Left lung (tissue), 10 donors: ENCODE results near the gene CYP39A1. TPM values are rescaled to one million over a fixed set of nuclear protein-coding genes. Genes with fewer than 3 reads are reported as not detected.

Experiments used
- ATAC-seq: fragments of 200-7000 bp; cut with Tn5 transposase; one replicate; pipeline ENCODE4 v1.9.1; 2020; ENCODE audit warnings: moderate library complexity
- DNase-seq, 4 donors: peaks; one replicate each; pipeline ENCODE4 v3.0.0-alpha.2; 2013 to 2020
- H3K27ac ChIP-seq, 2 donors: fragments of 200-600 bp; sonication (generic) in 1 of 2; one replicate each; pipeline versions ENCODE4 v1.5.0 to v1.8.0; 2020 to 2021
- H3K27me3 ChIP-seq, 2 donors: fragments of 200-600 bp; sonication (generic) in 1 of 2; one replicate each; pipeline versions ENCODE4 v1.5.0 to v1.8.0; 2020 to 2021
- H3K36me3 ChIP-seq, 2 donors: fragments of 200-600 bp; sonication (generic) in 1 of 2; one replicate each; pipeline versions ENCODE4 v1.5.0 to v1.8.0; 2020 to 2021
- H3K4me1 ChIP-seq, 2 donors: fragments of 200-600 bp; one replicate each; pipeline ENCODE4 v1.8.0; 2021
- H3K4me3 ChIP-seq, 2 donors: fragments of 200-600 bp; sonication (generic) in 1 of 2; one replicate each; pipeline versions ENCODE4 v1.5.0 to v1.8.0; 2020 to 2021; ENCODE audit warnings: mild to moderate bottlenecking in 1 of 2
- H3K9me3 ChIP-seq, 2 donors: fragments of 200-600 bp; sonication (generic) in 1 of 2; one replicate each; pipeline versions ENCODE4 v1.5.0 to v1.8.0; 2020 to 2021
- CTCF ChIP-seq, 2 donors: fragments of 200-600 bp; sonication (generic) in 1 of 2; IDR thresholded peaks; one replicate each; pipeline versions ENCODE4 v1.5.0 to v1.8.0; 2021; ENCODE audit warnings: antibody characterized with exemption in 2 of 2
- intact Hi-C, 2 donors: fragments of 100-400 bp; cut with DNase I; formaldehyde crosslinking; loops; one replicate each; pipeline versions ENCODE4 v1.11.2 to v1.14.2; 2022
- polyA plus RNA-seq, 6 donors: library from polyadenylated mRNA; unstranded; fragments of 120-200 nt; gene quantifications; one replicate each; pipeline ENCODE4 v1.2.1, GENCODE V29; 2013; ENCODE audit not compliant: insufficient read length in 6 of 6
- total RNA-seq, 2 donors: library from RNA; stranded (reverse); fragmentation: NEBNext Ultra II Directional; extraction: Animal tissue kit (Norgen Biotek cat#: 25700); gene quantifications; one replicate each; pipeline ENCODE4 v1.2.1, GENCODE V29; 2021
- donor health status: DM: no; HTN: yes; CAD: no.
- donor health status: DM: no; HTN: no; CAD: no.

The CYP39A1 gene
- total and polyA plus RNA-seq, 8 donors = 4.5 to 11.9 (median 9.8) TPM

- DNase-seq = no peak
- H3K4me3 ChIP-seq = no peak overlapping the region
- no peaks in the 10 kb centered on the region for H3K27me3 ChIP-seq
- no peak for ATAC-seq
- H3K4me1 ChIP-seq = no peaks in the 10 kb centered on the region
- intact Hi-C loops = no loop called here
- no peak for TF ChIP-seq CTCF (IDR thresholded peaks at IDR 0.05)
- no peak overlapping the region for H3K27ac ChIP-seq
- H3K9me3 ChIP-seq = no peaks in the 10 kb centered on the region
- H3K36me3 ChIP-seq = no peaks in the 10 kb centered on the region
Observed at GRCh38 chr6:46573140-46573539, 79.5 kb downstream of the CYP39A1 start.

- H3K36me3 ChIP-seq = no peaks in the 10 kb centered on the region
- DNase-seq (no peak), ATAC-seq (no peak)
- H3K27ac ChIP-seq = no peak overlapping the region
- H3K4me1 ChIP-seq = no peaks in the 10 kb centered on the region
- intact Hi-C loops = no loop called here
- H3K9me3 ChIP-seq = no peaks in the 10 kb centered on the region
- H3K27me3 ChIP-seq = no peaks in the 10 kb centered on the region
- H3K4me3 ChIP-seq = no peak overlapping the region
- no peak for TF ChIP-seq CTCF (IDR thresholded peaks at IDR 0.05)
Observed at GRCh38 chr6:46565531-46565930, 87.1 kb downstream of the CYP39A1 start.

- no peaks in the 10 kb centered on the region for H3K36me3 ChIP-seq
- H3K4me1 ChIP-seq = no peaks in the 10 kb centered on the region
- no peak for TF ChIP-seq CTCF (IDR thresholded peaks at IDR 0.05)
- ATAC-seq (no peak), DNase-seq (no peak)
- H3K27me3 ChIP-seq = no peaks in the 10 kb centered on the region
- H3K27ac ChIP-seq = no peak overlapping the region
- intact Hi-C loops = no loop called here
- H3K9me3 ChIP-seq = no peaks in the 10 kb centered on the region
- H3K4me3 ChIP-seq = no peak overlapping the region
Observed at GRCh38 chr6:46563924-46564323, 88.7 kb downstream of the CYP39A1 start.

GRCh38 chr6:46556053-46556452 is 96.6 kb downstream of the CYP39A1 start:
- Histone ChIP-seq H3K4me1 (no peaks in the 10 kb centered on the region), H3K4me3 (no peak overlapping the region), H3K27ac (no peak overlapping the region), H3K27me3 (no peaks in the 10 kb centered on the region), H3K9me3 (no peaks in the 10 kb centered on the region), H3K36me3 (no peaks in the 10 kb centered on the region)
- ATAC-seq (no peak), DNase-seq (no peak)
- no peak for TF ChIP-seq CTCF (IDR thresholded peaks at IDR 0.05)
- intact Hi-C loops = no loop called here

- Histone ChIP-seq H3K4me3 (no peak overlapping the region), H3K9me3 (no peaks in the 10 kb centered on the region), H3K4me1 (no peaks in the 10 kb centered on the region), H3K27me3 (no peaks in the 10 kb centered on the region), H3K36me3 (no peaks in the 10 kb centered on the region), H3K27ac (no peak overlapping the region)
- DNase-seq (no peak), ATAC-seq (no peak)
- TF ChIP-seq CTCF (IDR thresholded peaks at IDR 0.05) = no peak
- intact Hi-C loops = no loop called here
Observed at GRCh38 chr6:46555129-46555528, 97.5 kb downstream of the CYP39A1 start.
